Measurements from ENCODE around the gene DNAJA2. TPM values are rescaled to one million over a fixed set of nuclear protein-coding genes. Genes with fewer than 3 reads are reported as not detected.
"Not testable (repeated sequence)": the region's sequence is repeated elsewhere in the genome, so short reads cannot be mapped to it uniquely, and the experiment has no call there.

DNAJA2 gene
- total and polyA plus RNA-seq, 2 donors (not counting 3 experiments of a cell fraction or from before 2014, with no cell fraction given): 6.4 to 61.4 TPM

- H3K4me1 ChIP-seq (ENCODE audit: control insufficient read depth, extremely low read depth, insufficient read depth, low read length): no peaks in the 10 kb centered on the region
- ChIA-PET CTCF (interaction anchor here (0.8 to 8.6 kb wide), 9 partner anchors 15 to 1217 kb away, joined by 3 to 127 read pairs (median 4); partner anchors contain the start of genes DNAJA2 and NETO2), POLR2A (no interaction called here)
- H3K27me3 ChIP-seq (ENCODE audit: control insufficient read depth in 2 of 2, insufficient read depth in 2 of 2, low read length in 2 of 2): no peaks in the 10 kb centered on the region
- no peaks in the 10 kb centered on the region for H3K79me2 ChIP-seq (ENCODE audit: control insufficient read depth, insufficient read depth, low read length)
- FAIRE-seq: no peak
- peak; percentile 46 for DNase-seq (ENCODE audit: low read depth, low spot score)
- no peak overlapping the region for H3K4me2 ChIP-seq (ENCODE audit: insufficient read depth, low read length)
- no peaks in the 10 kb centered on the region for H3K9me1 ChIP-seq (replicated peaks; ENCODE audit: control insufficient read depth, extremely low read depth, insufficient read depth, low read length)
- dilution Hi-C loops (cut with MboI; ENCODE audit: extremely low pct_ligation_motif_present, low sequenced_read_pairs): no loop called here
- no peak overlapping the region for H3K4me3 ChIP-seq (replicated peaks in 1 of 3; ENCODE audit: insufficient read depth in 1 of 3, low read depth in 1 of 3, low read length in 3 of 3)
- intact Hi-C loops (cut with micrococcal nuclease): loop anchor here (1.0 to 10.0 kb wide), 5 partner anchors 195 to 1217 kb away; partner anchors contain the start of gene NETO2
- no TSS peak for BruUV-seq (replicated peaks)
- no peak for TF ChIP-seq MAX (IDR thresholded peaks at IDR 0.05; ENCODE audit: insufficient read depth, insufficient read length)
- peak; percentile 28 to 50 for TF ChIP-seq CTCF (IDR thresholded peaks at IDR 0.05; ENCODE audit: extremely low read depth in 1 of 2, insufficient read depth in 1 of 2, low read depth in 1 of 2, low read length in 2 of 2)
- no peaks in the 10 kb centered on the region for H3K9me3 ChIP-seq (replicated peaks; ENCODE audit: control insufficient read depth, insufficient read depth, low read length)
- H4K20me1 ChIP-seq (replicated peaks; ENCODE audit: control insufficient read depth, extremely low read depth, insufficient read depth, low read length): no peaks in the 10 kb centered on the region
- H2AFZ ChIP-seq (ENCODE audit: low read depth, low read length): no peak overlapping the region
- no peak overlapping the region for H3K27ac ChIP-seq (ENCODE audit: insufficient read depth, low read depth, low read length)
- H3K36me3 ChIP-seq (ENCODE audit: control insufficient read depth in 2 of 2, extremely low read depth in 1 of 2, insufficient read depth in 2 of 2, low read length in 2 of 2): no peaks in the 10 kb centered on the region
- no peak overlapping the region for H3K9ac ChIP-seq (replicated peaks; ENCODE audit: extremely low read depth, insufficient read depth, low read length)
Measured at GRCh38 chr16:46947900-46948547, 25.4 kb downstream of the DNAJA2 start.

- H2AFZ ChIP-seq (ENCODE audit: low read depth, low read length); H3K9me1 ChIP-seq (replicated peaks; ENCODE audit: control insufficient read depth, extremely low read depth, insufficient read depth, low read length); FAIRE-seq; BruUV-seq (replicated peaks); H3K4me1 ChIP-seq (ENCODE audit: control insufficient read depth, extremely low read depth, insufficient read depth, low read length); H3K9me3 ChIP-seq (replicated peaks; ENCODE audit: control insufficient read depth, insufficient read depth, low read length); H3K27me3 ChIP-seq (ENCODE audit: control insufficient read depth in 2 of 2, insufficient read depth in 2 of 2, low read length in 2 of 2); H3K9ac ChIP-seq (replicated peaks; ENCODE audit: extremely low read depth, insufficient read depth, low read length); H3K79me2 ChIP-seq (ENCODE audit: control insufficient read depth, insufficient read depth, low read length); H3K4me3 ChIP-seq (replicated peaks in 1 of 3; ENCODE audit: insufficient read depth in 1 of 3, low read depth in 1 of 3, low read length in 3 of 3); dilution Hi-C loops (cut with MboI; ENCODE audit: extremely low pct_ligation_motif_present, low sequenced_read_pairs); H3K36me3 ChIP-seq (ENCODE audit: control insufficient read depth in 2 of 2, extremely low read depth in 1 of 2, insufficient read depth in 2 of 2, low read length in 2 of 2); H3K27ac ChIP-seq (ENCODE audit: insufficient read depth, low read depth, low read length); DNase-seq (ENCODE audit: low read depth, low spot score); H3K4me2 ChIP-seq (ENCODE audit: insufficient read depth, low read length); POLR2A ChIA-PET; H4K20me1 ChIP-seq (replicated peaks; ENCODE audit: control insufficient read depth, extremely low read depth, insufficient read depth, low read length): not testable (repeated sequence)
- intact Hi-C loops (cut with micrococcal nuclease): loop anchor here (10.0 kb wide), 1 partner anchor 1110 kb away; no protein-coding TSS in a partner anchor
- CTCF ChIA-PET: interaction anchor here (0.7 to 2.7 kb wide), 3 partner anchors 14 to 1220 kb away, joined by 3 to 13 read pairs (median 4); no protein-coding TSS in a partner anchor
Measured at GRCh38 chr16:46944713-46945112, 28.8 kb downstream of the DNAJA2 start.
